Glomerular visceral epithelial cell (primary cell): ENCODE data around the gene LRRC45.
"Not testable (repeated sequence)": the region's sequence is repeated elsewhere in the genome, so short reads cannot be mapped to it uniquely, and the experiment has no call there.

ENCODE experiments used
- DNase-seq: peaks from one replicate; pipeline ENCODE4 v3.0.0-alpha.2; 2016; ENCODE audit errors: extremely low spot score

The LRRC45 gene

DNA sequence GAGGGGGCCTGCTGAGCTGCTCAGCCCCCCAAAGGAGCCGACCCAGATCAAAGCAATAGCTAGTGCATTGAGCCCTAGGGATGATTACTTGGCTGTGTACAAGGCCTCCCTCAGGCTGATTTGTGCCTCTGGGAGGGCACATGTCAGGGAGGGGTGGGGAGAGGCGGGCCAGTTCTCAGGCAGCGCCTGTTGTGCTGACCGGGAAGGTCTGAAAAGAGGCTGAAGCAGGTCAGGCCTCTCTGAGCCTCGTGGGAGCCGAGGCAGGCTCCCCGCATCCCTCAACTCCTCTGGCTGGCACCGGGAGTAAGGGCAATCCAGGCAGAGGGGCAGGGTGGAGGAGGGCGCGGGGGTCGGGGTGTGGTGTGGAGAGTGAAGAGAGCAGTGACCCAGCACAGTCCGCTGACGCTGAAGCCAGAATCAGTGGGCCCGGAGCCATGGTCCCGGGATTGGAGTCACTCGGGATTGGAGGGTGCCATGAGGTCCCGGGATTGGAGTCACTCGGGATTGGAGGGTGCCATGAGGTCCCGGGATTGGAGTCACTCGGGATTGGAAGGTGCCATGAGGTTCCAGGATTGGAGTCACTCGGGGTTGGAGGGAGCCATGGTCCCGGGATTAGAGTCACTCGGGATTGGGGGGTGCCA, 11.4 kb downstream of the LRRC45 start:
- no peak for DNase-seq

DNA sequence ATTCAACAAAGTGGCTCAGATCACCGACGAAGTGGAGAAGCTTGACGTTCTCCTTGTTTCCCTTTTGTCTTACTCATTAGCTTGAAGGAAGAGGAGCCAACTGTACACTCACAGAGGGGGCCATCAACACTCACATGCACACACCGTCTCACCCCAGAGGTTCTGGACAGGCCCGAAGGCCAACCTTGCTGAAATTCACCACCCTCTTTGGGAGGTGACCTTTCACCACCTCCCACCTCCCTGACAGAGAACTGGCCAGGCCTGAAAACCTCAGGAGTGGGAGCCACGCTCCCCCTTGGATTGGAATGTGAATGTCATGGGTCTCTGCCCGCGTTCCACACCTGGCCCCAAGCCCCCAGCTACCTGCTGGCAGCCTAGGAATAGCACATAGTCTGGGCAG, 12.4 kb downstream of the LRRC45 start:
- DNase-seq, result no peak

DNA sequence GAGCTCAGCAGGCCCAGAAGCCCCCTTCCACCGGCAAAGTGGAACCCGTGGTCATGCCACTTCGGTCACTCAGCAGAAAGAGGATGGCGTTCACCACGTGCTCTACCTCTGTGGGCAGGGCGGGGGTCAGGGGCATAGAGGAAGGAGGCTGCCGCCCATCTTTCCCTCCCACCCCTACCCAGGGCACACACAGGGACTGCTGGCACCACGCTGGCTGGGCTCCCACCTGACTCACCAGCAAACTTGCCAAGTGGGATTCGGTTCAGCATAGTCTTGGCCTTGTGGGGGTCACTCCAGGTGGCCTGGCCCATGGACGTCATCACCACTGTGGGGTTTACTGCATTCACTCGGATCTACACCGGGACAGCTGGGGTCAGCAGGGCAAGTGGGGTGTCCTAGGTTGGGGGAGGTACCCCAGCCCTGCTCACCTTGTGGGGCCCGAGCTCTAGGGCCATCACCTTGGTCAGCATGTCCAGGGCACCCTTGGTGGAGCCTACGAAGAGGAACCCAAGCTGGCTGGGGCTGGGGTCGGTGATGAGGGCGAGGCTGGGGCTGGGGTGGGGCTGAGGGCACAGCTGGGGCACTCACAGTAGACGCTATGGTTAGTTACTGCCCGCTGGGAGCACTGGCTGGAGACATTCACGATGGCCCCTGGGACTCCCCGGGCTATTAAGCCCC, 13.0 kb downstream of the LRRC45 start:
- no peak for DNase-seq

DNA sequence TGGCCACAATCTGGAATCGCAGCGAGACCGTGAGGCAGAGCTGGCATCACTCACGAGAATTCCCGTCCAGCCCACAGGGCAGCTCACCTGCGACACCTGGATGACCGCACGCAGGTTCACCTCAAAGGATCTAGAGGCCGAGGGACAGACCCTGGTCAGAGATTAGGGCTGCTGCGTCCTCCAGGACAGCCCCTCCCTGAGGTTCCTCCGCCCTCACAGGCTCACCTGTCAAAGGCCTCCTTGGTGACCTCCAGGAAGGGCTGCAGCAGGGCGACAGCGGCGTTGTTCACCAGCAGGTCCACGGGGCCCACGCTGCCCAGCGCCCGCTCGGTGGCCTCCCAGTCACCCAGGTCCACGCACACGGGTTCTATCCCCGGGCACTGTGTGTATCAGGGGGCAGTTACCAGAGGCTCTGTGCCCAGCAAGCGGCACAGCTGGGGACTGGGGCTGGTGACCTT, 13.6 kb downstream of the LRRC45 start:
- no peak for DNase-seq

DNA sequence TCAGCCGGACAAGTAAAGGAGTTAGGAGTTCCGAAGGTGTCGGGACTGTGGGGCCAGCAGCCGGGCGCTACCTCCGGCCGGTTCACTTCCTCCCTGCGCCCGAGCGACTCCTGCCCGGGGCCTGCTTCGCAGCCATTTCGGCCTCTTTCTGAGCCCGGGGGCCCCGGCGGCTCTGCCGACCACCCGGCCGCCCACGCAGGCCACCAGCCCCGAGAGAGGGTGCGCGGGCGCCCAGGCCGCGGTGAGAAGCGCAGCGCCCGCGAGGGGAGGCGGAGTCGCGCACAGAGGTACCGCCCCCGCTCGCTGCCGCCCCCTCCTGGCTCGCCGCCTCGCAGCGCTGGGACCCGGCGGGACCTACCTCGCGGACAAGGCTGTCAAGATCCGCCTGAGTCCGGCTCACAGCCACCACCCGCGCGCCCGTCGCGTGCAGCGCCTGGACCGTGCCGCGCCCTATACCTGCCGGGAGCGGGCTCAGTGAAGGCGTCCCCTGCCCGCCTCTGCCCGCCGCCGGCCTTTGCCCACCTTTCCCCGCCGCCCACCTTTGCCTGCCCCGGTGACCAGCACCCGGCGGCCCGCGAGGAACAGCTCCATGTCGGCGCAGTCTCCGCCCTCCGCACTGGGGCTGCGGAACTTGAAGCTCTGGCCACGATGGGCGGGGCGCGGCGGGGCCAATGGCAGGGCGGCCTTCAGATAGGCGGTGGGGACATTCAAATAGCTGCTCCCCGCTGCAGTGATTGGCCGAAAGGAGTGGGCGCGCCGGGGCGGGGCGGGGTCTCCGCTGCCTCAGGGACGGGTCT, 14.2 kb downstream of the LRRC45 start, which contains the start of gene DCXR:
TSS of gene DCXR (minus strand) at position 606 of the 797 bp plus-strand sequence. CDS start at position 591, 15 bp downstream.
- DNase-seq, result peak; percentile 97

DNA sequence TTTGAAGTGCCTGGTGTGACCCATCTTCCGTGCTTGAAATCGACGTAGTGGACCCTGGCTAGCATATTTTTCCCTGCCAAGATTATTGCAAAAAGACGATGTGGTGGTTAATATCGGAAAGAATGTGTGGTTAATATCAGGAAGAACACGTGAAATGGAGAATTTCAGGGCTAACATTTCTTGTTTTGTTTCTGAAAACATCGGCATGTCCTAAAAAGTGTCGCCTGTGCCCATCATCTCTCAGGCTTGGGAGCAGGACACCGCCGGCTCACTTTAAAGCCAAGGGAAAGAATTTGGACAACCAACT, 14.7 kb downstream of the LRRC45 start:
- no peak for DNase-seq

DNA sequence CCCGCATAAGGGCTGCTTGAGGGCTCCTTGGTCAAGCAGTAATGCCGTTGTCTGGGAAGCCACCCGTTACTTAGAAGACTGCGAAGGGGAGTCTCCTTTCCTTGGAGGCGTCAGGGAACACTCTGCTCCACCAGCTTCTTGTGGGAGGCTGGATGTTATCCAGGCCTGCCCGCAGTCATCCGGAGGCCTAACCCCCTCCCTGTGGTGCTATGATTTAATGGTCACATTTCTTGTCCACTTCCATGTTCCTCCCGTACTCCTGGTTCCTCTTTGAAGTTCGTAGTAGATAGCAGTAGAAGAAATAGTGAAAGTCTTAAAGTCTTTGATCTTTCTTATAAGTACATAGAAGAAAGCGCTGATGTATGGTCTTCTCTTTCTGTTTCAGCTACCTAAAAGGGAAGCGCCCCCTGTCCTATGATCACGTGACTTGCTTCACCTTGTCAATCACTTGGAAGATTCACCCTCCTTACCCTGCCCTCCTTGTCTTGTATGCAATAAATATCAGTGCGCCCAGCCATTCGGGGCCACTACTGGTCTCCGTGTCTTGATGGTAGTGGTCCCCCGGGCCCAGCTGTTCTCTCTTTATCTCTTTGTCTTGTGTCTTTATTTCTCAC, 15.8 kb downstream of the LRRC45 start:
- DNase-seq, result not testable (repeated sequence)

DNA sequence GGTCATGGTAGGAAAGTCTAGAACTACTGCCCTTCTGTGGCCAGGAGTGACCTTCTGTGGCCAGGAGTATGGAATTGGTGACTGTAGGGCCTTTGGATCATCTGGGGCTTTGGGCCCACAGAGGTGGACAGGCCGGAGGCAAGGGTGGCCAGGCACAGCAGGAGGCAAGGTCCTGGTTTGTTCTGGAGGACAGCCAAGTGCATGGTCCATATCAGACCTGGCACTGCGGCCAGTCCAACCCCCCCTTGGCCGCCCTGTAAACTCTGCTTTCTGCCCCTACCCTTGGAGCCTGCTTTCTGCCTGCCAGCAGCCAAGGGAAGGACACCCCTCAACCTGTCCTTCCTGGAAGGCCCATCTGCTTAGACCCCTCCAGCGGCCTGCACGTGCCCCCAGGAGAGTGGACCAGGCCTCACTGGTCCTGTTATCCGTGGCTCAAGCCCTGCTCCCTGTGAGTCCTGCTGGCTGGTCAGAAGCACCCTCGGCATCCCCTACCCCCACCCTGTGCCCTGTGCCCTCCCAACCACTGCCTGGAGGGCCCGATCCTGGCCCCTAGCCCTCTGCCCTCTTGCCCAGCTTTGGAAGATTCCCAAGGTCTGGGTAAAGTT, 16.7 kb downstream of the LRRC45 start:
- no peak for DNase-seq

DNA sequence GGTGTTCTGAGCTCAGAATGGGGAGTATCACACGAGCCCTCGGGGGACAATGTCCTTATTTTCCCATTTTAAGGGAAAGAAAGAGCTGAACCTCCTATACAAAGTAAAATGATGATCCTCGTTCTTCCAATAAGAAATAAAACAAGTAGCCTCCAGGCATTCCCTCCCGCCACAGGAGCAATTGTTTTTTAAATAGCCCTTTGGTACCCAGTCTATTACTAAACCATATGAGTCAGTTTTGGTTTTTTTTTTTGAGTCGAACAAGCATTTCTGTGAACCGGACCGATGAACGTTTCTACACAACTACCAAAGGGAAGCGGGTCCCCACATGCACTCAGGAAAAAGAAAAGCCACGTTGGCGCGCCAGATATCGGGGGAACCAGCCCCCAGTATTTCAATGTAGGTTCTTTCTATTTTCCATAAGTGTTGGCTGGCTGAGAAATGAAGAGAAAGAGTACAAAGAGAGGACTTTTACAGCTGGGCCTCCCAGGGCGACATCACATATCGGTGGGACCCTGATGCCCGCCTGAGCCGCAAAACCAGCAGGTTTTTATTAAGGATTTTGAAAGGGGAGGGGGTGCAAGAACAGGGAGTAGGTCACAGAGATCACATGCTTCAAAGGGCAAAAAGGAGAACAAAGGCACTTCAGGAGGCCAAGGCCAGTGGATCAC, 18.2 kb downstream of the LRRC45 start:
- no peak for DNase-seq

DNA sequence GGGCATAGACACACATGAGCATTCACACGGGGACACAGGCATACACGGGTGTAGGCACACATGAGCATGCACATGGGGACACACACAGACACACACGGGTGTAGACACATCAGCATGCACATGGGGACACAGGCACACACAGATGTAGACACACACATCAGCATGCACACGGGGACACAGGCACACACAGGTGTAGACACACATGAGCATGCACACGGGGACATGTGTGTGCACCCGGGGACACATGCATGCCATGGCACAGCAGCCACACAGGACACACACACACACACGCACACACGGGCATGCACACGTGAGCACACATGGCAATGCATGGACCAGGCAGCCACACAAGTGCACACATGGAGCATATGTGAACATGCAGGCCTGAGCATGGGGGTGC, 19.5 kb downstream of the LRRC45 start:
- no peak for DNase-seq

DNA sequence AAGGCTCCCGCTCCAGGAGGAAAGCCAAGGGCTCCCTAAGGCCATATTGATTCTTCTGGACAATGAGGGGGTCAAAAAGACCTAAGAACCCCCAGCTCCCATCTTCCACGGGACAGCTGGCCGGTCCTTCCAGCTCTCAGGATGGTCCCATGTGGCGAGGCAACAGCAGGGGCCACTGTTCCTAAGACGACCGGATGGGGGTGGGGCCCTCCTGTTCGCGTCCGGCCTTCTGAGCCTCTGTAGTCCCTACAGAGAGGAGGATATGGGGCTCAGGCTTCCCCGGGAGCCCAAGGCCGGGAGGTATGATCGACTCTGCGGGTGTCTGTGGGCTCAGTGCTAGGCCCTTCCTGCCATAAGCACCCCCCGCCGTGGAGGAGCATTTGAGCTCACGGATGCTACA, 20.4 kb downstream of the LRRC45 start:
- DNase-seq, result no peak

DNA sequence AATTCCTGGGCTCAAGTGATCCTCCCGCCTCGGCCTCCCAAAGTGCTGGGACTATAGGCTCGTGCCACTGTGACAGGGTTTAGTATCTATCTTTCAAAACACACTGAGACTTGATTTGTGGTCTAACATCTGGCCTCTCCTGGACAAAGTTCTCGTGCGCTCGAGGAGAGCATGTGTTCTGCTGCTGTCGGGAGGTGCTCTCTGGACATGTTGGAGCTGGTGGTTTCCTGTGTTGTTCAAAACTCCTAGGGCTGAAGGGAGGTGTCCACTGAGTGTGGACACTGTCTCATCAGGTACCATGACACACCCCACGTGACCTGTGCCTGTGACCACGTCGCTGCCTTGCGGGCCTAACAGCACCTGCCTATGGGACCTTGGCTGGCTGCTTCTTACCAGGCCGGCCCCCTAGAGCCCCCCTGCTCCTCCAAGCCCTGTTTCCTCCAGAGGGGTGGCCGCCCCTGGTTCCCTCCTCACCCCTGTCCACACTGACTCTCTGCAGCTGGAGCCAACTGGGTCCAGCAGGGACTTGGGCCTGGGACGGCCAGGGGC, 22.9 kb downstream of the LRRC45 start:
- no peak for DNase-seq

DNA sequence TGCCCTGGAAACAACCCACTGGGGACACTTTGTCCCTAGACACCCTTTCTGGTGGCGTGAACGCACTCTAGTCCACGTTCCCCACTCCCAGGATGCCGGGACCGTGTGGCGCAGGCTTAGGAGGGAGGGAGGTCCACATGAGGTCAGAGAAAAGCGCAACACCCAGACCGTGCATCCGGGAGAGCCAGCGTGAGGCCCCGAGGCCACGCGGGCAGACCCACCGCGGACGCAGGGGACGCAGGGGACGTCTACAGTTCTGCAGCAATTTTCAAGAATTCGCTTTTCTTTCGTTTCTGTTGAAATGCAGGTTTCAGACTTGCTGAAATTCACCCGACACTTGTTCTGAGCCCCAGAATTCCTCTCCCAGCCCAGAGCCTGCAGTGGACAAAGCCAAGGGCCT, 23.8 kb downstream of the LRRC45 start:
- DNase-seq, result no peak

DNA sequence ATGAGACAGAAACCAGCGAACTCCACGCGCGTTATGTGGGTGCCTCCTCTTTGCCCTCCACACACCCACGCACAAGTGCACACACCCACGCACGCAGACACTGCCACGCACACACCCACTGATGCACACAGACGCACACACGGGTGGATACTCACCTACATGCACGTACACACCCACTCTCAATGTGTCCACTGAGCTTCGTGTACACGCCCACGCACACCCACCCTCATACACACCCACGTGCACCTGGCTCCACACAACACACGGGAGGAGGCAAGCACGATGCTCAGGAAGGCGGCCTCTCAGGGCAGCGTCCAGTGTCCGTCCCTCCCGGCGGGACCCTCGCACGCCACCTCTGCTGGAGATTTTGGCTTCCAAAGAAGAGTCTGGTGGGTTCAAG, 24.3 kb downstream of the LRRC45 start:
- no peak for DNase-seq

DNA sequence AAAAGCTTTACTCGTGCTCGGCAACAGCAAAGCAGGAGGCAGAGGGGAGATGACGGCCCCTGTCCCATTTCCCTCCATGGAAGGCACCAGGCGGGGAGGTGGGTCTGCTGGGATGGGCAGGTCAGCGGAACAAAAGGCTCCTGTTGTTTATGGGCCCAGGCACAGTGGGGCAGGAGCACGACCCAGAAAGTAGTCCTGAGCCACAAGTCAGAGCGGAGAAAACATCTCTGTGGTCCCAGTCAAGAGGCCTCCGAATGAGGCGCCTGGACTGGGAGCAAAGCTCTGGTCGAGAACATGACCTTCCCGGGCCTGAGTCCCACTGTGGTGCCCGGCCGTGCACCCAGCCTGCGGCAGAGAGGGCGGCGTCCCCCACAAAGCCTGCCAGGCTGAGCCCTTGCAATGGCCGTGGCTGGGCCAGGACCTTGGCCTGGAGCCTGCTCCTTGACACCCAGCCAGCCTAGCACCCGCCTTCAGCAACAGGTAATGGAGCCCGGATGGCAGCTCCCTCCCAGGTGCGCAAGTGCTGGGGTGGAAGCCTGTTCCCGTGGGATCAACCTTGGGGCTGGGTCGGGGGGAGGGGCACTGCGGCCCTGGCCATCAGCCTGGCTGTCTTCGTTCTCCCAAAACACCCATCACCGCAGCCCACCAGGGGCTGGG, 24.9 kb downstream of the LRRC45 start:
- no peak for DNase-seq

DNA sequence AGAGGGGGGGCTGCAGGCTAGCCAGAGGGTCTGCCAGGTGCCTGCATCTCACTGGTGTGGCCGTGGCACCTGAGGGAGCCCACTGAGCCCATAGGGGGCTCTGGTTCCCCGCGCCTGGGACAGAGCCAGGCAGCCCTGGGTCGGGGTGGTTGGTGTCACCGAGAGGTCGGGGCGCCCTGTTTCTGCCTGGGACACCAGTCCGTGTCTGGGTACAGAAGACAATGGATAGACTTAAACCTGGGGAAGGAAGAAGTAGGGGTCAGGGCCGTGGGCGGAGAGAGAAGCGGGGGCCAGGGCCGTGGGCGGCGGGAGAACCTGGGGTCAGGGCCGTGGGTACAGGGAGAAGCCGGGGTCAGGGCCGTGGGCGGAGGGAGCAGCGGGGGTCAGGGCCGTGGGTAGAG, 25.5 kb downstream of the LRRC45 start:
- no peak for DNase-seq

DNA sequence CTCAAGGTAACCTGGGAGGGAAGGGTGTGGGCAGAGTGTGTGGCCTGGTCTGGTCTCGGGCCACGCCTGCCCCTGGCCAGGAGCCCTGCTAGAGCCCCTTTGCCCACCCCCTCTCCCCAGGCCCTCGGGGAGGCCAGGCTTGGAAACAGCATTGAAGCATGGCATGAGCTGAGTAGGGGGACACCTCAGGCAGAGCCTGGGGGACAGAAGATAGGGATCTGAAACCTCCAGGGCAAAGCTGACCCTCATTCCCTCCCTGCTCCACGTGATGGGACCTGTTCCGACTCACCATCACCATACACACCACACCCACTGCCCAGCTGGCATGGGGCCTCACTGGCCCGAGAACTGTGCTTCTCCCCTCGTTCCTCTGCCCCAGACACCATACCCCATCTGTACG, 26.0 kb downstream of the LRRC45 start:
- no peak for DNase-seq

DNA sequence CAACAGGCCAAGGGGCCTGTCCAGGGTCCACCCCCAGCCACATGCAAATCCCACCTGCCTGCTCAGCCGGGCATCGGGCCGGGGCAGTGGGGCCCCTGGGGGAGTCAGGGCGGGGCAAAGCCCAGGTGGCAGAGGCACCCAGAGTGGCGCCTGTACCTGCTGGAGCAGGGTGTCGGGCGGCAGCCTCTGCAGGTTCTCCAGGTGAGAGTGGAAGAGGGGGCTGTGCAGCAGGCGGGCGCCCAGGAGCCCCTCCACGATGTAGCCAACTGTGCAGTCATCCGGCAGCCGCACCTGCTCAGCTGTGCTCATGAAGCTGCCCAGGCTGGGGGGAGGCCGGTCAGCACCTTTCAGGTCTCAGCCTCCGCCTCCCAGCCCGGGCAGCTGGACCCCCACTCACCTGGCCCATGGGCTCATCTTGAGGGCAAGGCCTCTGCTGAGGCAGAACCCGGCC, 26.4 kb downstream of the LRRC45 start:
- DNase-seq, result no peak

DNA sequence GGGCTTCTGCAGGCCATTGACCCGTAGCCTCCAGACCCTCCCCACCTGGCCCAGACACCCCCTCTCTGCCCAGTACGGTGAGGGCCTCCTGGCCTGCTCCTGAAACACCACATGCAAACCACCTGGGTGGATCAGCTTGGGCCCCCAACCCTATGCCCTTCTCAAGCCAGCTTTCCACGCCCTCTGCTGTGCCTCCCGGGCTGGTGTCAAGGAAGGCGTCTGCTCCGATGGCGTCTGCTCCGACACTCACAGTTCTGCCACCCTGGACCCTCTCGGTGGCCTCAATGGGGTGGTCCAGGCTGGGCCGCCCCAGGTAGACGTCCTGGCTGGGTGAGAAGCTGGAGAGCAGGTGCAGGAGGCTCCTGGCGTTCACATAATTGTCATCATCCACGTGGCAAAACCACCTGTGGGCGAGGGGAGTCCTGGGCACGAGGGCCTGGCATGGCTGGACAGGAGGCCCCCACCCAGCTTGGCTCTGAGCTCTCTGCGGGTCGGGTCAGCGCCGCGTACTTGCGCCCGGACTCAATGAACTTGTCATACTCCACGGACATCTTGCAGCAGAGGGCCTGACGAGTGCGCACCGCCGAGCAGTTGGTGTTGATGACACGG, 27.2 kb downstream of the LRRC45 start:
- no peak for DNase-seq
